ENCODE results near the gene PAXIP1.
"Not testable (repeated sequence)": the region's sequence is repeated elsewhere in the genome, so short reads cannot be mapped to it uniquely, and the experiment has no call there.

Gene PAXIP1, protein sequence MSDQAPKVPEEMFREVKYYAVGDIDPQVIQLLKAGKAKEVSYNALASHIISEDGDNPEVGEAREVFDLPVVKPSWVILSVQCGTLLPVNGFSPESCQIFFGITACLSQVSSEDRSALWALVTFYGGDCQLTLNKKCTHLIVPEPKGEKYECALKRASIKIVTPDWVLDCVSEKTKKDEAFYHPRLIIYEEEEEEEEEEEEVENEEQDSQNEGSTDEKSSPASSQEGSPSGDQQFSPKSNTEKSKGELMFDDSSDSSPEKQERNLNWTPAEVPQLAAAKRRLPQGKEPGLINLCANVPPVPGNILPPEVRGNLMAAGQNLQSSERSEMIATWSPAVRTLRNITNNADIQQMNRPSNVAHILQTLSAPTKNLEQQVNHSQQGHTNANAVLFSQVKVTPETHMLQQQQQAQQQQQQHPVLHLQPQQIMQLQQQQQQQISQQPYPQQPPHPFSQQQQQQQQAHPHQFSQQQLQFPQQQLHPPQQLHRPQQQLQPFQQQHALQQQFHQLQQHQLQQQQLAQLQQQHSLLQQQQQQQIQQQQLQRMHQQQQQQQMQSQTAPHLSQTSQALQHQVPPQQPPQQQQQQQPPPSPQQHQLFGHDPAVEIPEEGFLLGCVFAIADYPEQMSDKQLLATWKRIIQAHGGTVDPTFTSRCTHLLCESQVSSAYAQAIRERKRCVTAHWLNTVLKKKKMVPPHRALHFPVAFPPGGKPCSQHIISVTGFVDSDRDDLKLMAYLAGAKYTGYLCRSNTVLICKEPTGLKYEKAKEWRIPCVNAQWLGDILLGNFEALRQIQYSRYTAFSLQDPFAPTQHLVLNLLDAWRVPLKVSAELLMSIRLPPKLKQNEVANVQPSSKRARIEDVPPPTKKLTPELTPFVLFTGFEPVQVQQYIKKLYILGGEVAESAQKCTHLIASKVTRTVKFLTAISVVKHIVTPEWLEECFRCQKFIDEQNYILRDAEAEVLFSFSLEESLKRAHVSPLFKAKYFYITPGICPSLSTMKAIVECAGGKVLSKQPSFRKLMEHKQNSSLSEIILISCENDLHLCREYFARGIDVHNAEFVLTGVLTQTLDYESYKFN

DNA sequence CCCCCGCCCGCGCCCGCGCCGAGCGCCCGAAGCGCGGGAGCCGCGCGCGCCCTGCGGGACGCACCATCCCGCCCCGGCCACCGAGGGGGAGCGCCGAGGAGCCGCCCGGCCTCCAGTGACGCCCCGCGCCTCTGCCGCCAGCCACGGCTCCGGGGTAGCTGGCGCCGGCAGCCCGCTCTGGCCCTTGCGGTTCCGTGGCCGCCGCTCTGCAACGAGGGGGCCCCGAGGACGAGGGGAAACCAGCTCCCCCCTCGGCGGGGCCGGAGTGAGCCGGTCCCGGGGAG is at the start of gene PAXIP1:
PAXIP1 (minus strand) TSS at position 33 of the 284 bp plus-strand sequence. CDS start 195 bp downstream, outside the sequence.
- ATAC-seq (peak; percentile 77), DNase-seq (ENCODE audit: low spot score in 2 of 2) (peak; percentile 81 to 90)
- Mint-ChIP-seq H3K27ac (peak within 1 kb of the TSS; percentile 92), H3K4me3 (peak within 1 kb of the TSS; percentile 81), H3K4me1 (peaks cover 9% of the 10 kb centered on the region), H3K9me3 (no peaks in the 10 kb centered on the region), H3K36me3 (peaks cover 38% of the 10 kb centered on the region)

DNA sequence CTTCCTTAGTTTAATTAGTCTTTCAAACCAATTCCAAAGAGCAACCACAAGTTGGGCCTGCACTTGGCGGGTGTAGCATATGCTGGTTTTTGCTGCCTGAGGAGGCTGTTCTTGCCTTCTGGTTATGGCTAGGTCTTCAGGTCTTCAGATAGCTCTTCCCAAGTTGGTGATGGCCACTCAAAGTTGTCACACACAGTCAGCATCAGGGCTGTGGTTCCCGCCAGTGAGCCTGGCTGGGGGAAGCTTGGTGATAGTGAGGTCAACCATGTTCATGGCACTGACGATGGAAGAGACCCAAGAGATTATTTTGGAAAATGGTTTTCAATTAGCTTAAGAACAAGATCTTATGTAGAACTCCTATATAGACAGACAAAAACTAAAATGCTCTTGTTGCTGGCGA is 48.4 kb upstream of the PAXIP1 start:
- H3K9me3 Mint-ChIP-seq, result no peaks in the 10 kb centered on the region
- no peaks in the 10 kb centered on the region for H3K36me3 Mint-ChIP-seq
- no peaks in the 10 kb centered on the region for H3K4me1 Mint-ChIP-seq
- H3K27ac Mint-ChIP-seq, result no peak overlapping the region
- DNase-seq (ENCODE audit: low spot score in 2 of 2), result no peak
- H3K4me3 Mint-ChIP-seq, result no peak overlapping the region
- ATAC-seq, result no peak

DNA sequence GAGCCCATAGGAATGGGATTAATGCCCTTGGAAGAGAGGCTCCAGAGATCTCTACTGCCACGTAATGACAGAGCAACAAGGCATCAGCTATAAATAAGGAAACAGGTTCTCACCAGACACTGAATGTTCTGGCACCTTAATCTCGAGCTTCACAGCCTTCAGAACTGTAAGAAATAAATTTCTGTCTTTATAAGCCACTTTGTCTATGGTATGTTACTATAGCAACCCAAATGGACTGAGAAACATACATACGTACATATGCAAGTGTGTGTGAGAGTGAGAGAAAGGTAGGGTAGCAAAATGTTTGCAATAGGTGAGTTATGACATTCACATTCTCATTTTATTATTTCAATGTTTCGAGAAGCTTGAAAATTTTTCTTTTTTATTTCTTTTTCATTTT is 45.1 kb upstream of the PAXIP1 start:
- ATAC-seq (no peak), DNase-seq (ENCODE audit: low spot score in 2 of 2) (no peak)
- no peaks in the 10 kb centered on the region for H3K4me1 Mint-ChIP-seq
- no peak overlapping the region for H3K4me3 Mint-ChIP-seq
- no peak overlapping the region for H3K27ac Mint-ChIP-seq
- no peaks in the 10 kb centered on the region for H3K9me3 Mint-ChIP-seq
- no peaks in the 10 kb centered on the region for H3K36me3 Mint-ChIP-seq

DNA sequence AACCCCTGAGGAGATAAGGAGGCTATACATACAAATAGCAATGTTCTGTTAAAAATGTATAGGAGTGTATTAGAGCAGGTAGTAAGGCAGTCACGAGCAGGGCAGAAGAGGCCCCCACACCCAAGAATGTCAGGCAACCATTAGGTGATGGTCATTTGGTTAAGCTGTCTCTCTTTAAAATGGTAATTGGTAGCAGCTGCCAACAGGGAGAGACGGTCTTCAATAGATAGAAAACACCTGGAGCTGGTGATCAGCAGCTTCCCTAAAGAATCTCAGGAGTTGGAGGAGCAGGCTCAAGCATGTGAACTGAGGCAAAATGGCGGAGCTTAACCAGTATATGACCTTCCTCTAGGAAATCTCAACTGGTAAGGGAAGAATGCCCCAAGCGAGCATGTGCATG is 40.8 kb upstream of the PAXIP1 start:
- Mint-ChIP-seq H3K4me1 (no peaks in the 10 kb centered on the region), H3K27ac (no peak overlapping the region), H3K36me3 (no peaks in the 10 kb centered on the region), H3K9me3 (no peaks in the 10 kb centered on the region), H3K4me3 (no peak overlapping the region)
- no peak for ATAC-seq
- no peak for DNase-seq (ENCODE audit: low spot score in 2 of 2)

DNA sequence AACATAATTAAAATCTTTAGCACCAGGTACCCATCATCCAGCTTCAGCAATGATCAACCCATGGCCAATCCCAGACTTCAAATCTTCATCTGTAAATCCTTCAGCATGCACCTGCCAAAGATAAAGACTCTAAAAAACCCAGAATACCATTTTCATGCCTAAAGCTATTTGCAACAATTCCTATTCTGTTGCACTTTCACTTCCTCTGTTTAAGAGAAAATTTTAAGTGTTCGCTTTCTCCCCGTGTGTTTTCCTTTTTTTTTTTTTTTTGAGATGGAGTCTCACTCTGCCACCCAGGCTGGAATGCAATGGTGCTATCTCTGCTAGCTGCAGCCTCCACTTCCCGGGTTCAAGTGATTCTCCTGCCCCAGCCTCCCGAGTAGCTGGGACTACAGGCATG is 35.4 kb upstream of the PAXIP1 start:
- ATAC-seq (no peak), DNase-seq (ENCODE audit: low spot score in 2 of 2) (no peak)
- Mint-ChIP-seq H3K36me3 (no peaks in the 10 kb centered on the region), H3K4me1 (no peaks in the 10 kb centered on the region), H3K4me3 (no peak overlapping the region), H3K9me3 (no peaks in the 10 kb centered on the region), H3K27ac (no peak overlapping the region)

DNA sequence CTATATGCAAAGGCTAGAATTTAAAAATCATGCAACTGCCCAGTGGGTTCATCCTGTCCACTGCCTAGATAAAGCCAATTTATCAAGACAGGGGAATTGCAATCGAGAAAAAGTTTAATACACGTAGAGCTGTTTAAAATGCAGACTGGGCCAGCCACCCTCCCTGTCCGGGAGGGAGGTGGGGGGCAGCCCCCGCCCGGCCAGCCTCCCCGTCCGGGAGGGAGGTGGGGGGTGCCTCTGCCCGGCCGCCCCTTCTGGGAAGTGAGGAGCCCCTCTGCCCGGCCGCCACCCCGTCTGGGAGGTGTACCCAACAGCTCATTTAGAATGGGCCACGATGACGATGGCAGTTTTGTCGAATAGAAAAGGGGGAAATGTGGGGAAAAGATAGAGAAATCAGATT is 31.6 kb upstream of the PAXIP1 start:
- DNase-seq (ENCODE audit: low spot score in 2 of 2), result not testable (repeated sequence)

GRCh38 chr7:155032978-155033377 is 30.1 kb upstream of the PAXIP1 start:
- ATAC-seq, result no peak
- DNase-seq (ENCODE audit: low spot score in 2 of 2), result no peak
- Mint-ChIP-seq H3K9me3 (no peaks in the 10 kb centered on the region), H3K27ac (no peak overlapping the region), H3K4me1 (no peaks in the 10 kb centered on the region), H3K4me3 (no peak overlapping the region), H3K36me3 (no peaks in the 10 kb centered on the region)

More for the DNA sequence above, 31.6 kb upstream of the PAXIP1 start:
- not testable (repeated sequence) for H3K27ac Mint-ChIP-seq, H3K4me3 Mint-ChIP-seq, ATAC-seq, H3K9me3 Mint-ChIP-seq, H3K36me3 Mint-ChIP-seq, H3K4me1 Mint-ChIP-seq

GRCh38 chr7:155027879-155028278 is 25.0 kb upstream of the PAXIP1 start:
- no peak for ATAC-seq
- no peak for DNase-seq (ENCODE audit: low spot score in 2 of 2)
- Mint-ChIP-seq H3K36me3 (no peaks in the 10 kb centered on the region), H3K4me3 (no peak overlapping the region), H3K9me3 (no peaks in the 10 kb centered on the region), H3K27ac (no peak overlapping the region), H3K4me1 (no peaks in the 10 kb centered on the region)

- no peak overlapping the region for H3K4me3 Mint-ChIP-seq
Observed at GRCh38 chr7:155021699-155022145, 18.8 kb upstream of the PAXIP1 start.

GRCh38 chr7:155020996-155021395 is 18.1 kb upstream of the PAXIP1 start:
- no peak for ATAC-seq

More at GRCh38 chr7:155021699-155022145, 18.8 kb upstream of the PAXIP1 start:
- Mint-ChIP-seq H3K4me1 (no peaks in the 10 kb centered on the region), H3K36me3 (no peaks in the 10 kb centered on the region), H3K9me3 (no peaks in the 10 kb centered on the region), H3K27ac (no peak overlapping the region)
- no peak for DNase-seq (ENCODE audit: low spot score in 2 of 2)
- ATAC-seq, result no peak

GRCh38 chr7:155017834-155018233 is 14.9 kb upstream of the PAXIP1 start:
- DNase-seq (ENCODE audit: low spot score in 2 of 2) (no peak), ATAC-seq (no peak)
- Mint-ChIP-seq H3K9me3 (no peaks in the 10 kb centered on the region), H3K27ac (no peak overlapping the region), H3K36me3 (no peaks in the 10 kb centered on the region), H3K4me1 (no peaks in the 10 kb centered on the region), H3K4me3 (no peak overlapping the region)

More at GRCh38 chr7:155020996-155021395, 18.1 kb upstream of the PAXIP1 start:
- H3K36me3 Mint-ChIP-seq, result no peaks in the 10 kb centered on the region
- no peak overlapping the region for H3K4me3 Mint-ChIP-seq
- no peak for DNase-seq (ENCODE audit: low spot score in 2 of 2)
- no peaks in the 10 kb centered on the region for H3K4me1 Mint-ChIP-seq
- H3K27ac Mint-ChIP-seq, result no peak overlapping the region
- no peaks in the 10 kb centered on the region for H3K9me3 Mint-ChIP-seq

DNA sequence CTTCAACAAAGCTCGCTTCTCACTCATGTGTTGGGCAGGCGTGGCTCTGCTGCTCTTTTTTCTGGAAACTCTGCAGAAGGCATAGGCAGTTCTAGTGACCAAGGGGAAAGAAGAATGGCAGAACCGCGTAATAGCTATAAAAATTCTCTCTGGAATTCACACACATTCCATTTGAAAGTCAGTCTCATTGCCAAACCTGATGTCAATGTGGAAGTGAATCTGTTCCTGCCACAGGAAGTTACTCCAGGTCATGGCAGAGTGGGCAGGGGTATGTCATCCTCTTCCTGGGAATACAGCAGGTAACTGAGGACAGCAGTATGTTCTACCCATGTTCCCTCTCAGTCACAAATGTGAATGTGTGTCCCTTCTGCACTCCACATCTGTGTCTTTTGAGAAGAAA is 8.2 kb upstream of the PAXIP1 start:
- Mint-ChIP-seq H3K36me3 (peaks cover 7% of the 10 kb centered on the region), H3K27ac (no peak overlapping the region), H3K4me3 (no peak overlapping the region), H3K9me3 (no peaks in the 10 kb centered on the region), H3K4me1 (no peaks in the 10 kb centered on the region)
- ATAC-seq, result no peak
- DNase-seq (ENCODE audit: low spot score in 2 of 2), result no peak

- ATAC-seq (peak; percentile 55), DNase-seq (ENCODE audit: low spot score in 2 of 2) (no peak)
- Mint-ChIP-seq H3K4me3 (no peak overlapping the region), H3K4me1 (peaks cover 2% of the 10 kb centered on the region), H3K36me3 (peaks cover 18% of the 10 kb centered on the region), H3K27ac (no peak overlapping the region), H3K9me3 (no peaks in the 10 kb centered on the region)
Observed at GRCh38 chr7:155009570-155010157, 6.7 kb upstream of the PAXIP1 start.

- DNase-seq (ENCODE audit: low spot score in 2 of 2) (no peak), ATAC-seq (no peak)
- no peaks in the 10 kb centered on the region for H3K9me3 Mint-ChIP-seq
- H3K4me3 Mint-ChIP-seq, result no peak overlapping the region
- H3K27ac Mint-ChIP-seq, result no peak overlapping the region
- H3K36me3 Mint-ChIP-seq, result peaks cover 29% of the 10 kb centered on the region
- H3K4me1 Mint-ChIP-seq, result peaks cover 9% of the 10 kb centered on the region
Observed at GRCh38 chr7:155007947-155008346, 5.0 kb upstream of the PAXIP1 start.

All from stimulated activated effector memory CD8-positive, alpha-beta T cell treated with anti-CD3 and anti-CD28 coated beads, Interleukin-12 subunit alpha, Interleukin-12 subunit beta, amount 100 ng/mL, for 72 hours (primary cell).